ENCODE results near the gene SYT17.

Gene SYT17

DNA sequence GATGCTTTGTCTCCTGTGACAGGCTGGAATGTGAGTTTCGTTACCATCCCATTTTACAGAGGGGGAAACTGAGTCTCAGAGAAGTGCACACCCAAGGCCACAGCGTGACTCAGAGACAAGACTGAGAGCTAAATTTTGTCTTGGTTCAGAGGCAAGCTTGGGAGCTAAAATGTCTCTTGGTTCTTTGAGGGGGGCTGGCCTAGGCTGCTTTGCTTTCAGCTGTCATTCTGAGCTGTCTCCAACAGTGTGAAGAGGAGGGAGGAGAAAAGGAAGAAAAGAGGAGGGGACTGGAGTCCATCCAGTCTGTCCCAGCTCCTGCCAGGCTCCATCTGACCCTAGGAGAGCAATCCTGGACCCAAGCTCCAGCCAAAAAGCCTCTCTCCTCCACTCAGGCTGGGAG is 117.4 kb downstream of the SYT17 start, which contains the start of gene CLEC19A:
CLEC19A (plus strand) TSS at position 301 of the 400 bp plus-strand sequence. CDS start 121 bp downstream, outside the sequence.
- no peak for DNase-seq

DNA sequence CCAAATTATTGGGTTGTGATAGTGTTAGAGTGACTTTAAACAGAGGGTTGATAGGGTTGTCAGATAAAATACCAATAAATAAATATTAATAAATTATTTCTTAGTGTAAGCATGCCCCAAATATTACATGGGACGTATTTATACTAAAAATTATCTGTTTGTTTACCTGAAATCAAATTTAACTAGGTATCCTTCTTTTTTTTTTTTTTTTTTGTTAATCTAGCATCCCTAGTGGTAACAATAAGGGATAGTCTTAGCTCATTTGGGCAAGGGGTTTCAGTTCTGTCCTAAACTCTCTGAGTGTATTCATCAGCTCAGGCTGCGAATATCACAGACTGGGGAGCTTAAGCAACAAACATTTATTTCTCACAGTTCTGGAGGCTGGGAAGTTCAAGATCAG is 118.8 kb downstream of the SYT17 start:
- Histone ChIP-seq H3K9me3 (ENCODE audit: control extremely low read depth in 1 of 5, control insufficient read depth in 4 of 5, insufficient read depth in 2 of 5, low read depth in 1 of 5, low read length in 4 of 5) (no peaks in the 10 kb centered on the region), H3K4me1 (ENCODE audit: control extremely low read depth in 1 of 4, control insufficient read depth in 4 of 4, insufficient read depth in 4 of 4, low read length in 3 of 4) (no peaks in the 10 kb centered on the region), H3K36me3 (ENCODE audit: control insufficient read depth in 4 of 4, insufficient read depth in 4 of 4, low read length in 3 of 4) (no peaks in the 10 kb centered on the region), H3K27me3 (replicated peaks in 2 of 5; ENCODE audit: control insufficient read depth in 4 of 5, insufficient read depth in 5 of 5, low read length in 4 of 5) (peaks cover 0 to 2% (median 0%) of the 10 kb centered on the region in 5 experiments), H3K4me3 (ENCODE audit: control insufficient read depth in 1 of 7, extremely low read depth in 1 of 7, insufficient read depth in 4 of 7, low read depth in 2 of 7, low read length in 6 of 7) (no peak overlapping the region), H3K27ac (ENCODE audit: insufficient read depth in 1 of 2, low read depth in 1 of 2, low read length in 2 of 2, poor library complexity in 1 of 2, severe bottlenecking in 2 of 2) (no peak overlapping the region)
- no peak for DNase-seq
- 92% methylated on average over 1 of the region's 2 CpGs for WGBS (ENCODE audit: insufficient coverage)
- POLR2A ChIA-PET = no interaction called here
- CTCF ChIA-PET = no interaction called here

More for the DNA sequence above, 117.4 kb downstream of the SYT17 start, which contains the start of gene CLEC19A:
- Histone ChIP-seq H3K4me1 (ENCODE audit: control extremely low read depth in 1 of 4, control insufficient read depth in 4 of 4, insufficient read depth in 4 of 4, low read length in 3 of 4) (no peaks in the 10 kb centered on the region), H3K36me3 (ENCODE audit: control insufficient read depth in 4 of 4, insufficient read depth in 4 of 4, low read length in 3 of 4) (no peaks in the 10 kb centered on the region), H3K27me3 (replicated peaks in 2 of 5; ENCODE audit: control insufficient read depth in 4 of 5, insufficient read depth in 5 of 5, low read length in 4 of 5) (peaks cover 0 to 2% (median 0%) of the 10 kb centered on the region in 5 experiments), H3K4me3 (ENCODE audit: control insufficient read depth in 1 of 7, extremely low read depth in 1 of 7, insufficient read depth in 4 of 7, low read depth in 2 of 7, low read length in 6 of 7) (no peak within 1 kb of the TSS), H3K9me3 (ENCODE audit: control extremely low read depth in 1 of 5, control insufficient read depth in 4 of 5, insufficient read depth in 2 of 5, low read depth in 1 of 5, low read length in 4 of 5) (no peaks in the 10 kb centered on the region), H3K27ac (ENCODE audit: insufficient read depth in 1 of 2, low read depth in 1 of 2, low read length in 2 of 2, poor library complexity in 1 of 2, severe bottlenecking in 2 of 2) (no peak within 1 kb of the TSS)
- WGBS (ENCODE audit: insufficient coverage) = 88% methylated on average over 2 of the region's 2 CpGs
- POLR2A ChIA-PET = no interaction called here
- CTCF ChIA-PET = no interaction called here

- Histone ChIP-seq H3K27me3 (replicated peaks in 2 of 5; ENCODE audit: control insufficient read depth in 4 of 5, insufficient read depth in 5 of 5, low read length in 4 of 5) (peaks cover 0 to 2% (median 0%) of the 10 kb centered on the region in 5 experiments), H3K36me3 (ENCODE audit: control insufficient read depth in 4 of 4, insufficient read depth in 4 of 4, low read length in 3 of 4) (no peaks in the 10 kb centered on the region), H3K27ac (ENCODE audit: insufficient read depth in 1 of 2, low read depth in 1 of 2, low read length in 2 of 2, poor library complexity in 1 of 2, severe bottlenecking in 2 of 2) (no peak overlapping the region), H3K9me3 (ENCODE audit: control extremely low read depth in 1 of 5, control insufficient read depth in 4 of 5, insufficient read depth in 2 of 5, low read depth in 1 of 5, low read length in 4 of 5) (no peaks in the 10 kb centered on the region), H3K4me3 (ENCODE audit: control insufficient read depth in 1 of 7, extremely low read depth in 1 of 7, insufficient read depth in 4 of 7, low read depth in 2 of 7, low read length in 6 of 7) (no peak overlapping the region), H3K4me1 (ENCODE audit: control extremely low read depth in 1 of 4, control insufficient read depth in 4 of 4, insufficient read depth in 4 of 4, low read length in 3 of 4) (no peaks in the 10 kb centered on the region)
- 96% methylated on average over 3 of the region's 4 CpGs for WGBS (ENCODE audit: insufficient coverage)
- ChIA-PET POLR2A (no interaction called here), CTCF (no interaction called here)
- DNase-seq = no peak
These were observed 119.2 kb downstream of the SYT17 start for GRCh38 chr16:19287241-19287640.

DNA sequence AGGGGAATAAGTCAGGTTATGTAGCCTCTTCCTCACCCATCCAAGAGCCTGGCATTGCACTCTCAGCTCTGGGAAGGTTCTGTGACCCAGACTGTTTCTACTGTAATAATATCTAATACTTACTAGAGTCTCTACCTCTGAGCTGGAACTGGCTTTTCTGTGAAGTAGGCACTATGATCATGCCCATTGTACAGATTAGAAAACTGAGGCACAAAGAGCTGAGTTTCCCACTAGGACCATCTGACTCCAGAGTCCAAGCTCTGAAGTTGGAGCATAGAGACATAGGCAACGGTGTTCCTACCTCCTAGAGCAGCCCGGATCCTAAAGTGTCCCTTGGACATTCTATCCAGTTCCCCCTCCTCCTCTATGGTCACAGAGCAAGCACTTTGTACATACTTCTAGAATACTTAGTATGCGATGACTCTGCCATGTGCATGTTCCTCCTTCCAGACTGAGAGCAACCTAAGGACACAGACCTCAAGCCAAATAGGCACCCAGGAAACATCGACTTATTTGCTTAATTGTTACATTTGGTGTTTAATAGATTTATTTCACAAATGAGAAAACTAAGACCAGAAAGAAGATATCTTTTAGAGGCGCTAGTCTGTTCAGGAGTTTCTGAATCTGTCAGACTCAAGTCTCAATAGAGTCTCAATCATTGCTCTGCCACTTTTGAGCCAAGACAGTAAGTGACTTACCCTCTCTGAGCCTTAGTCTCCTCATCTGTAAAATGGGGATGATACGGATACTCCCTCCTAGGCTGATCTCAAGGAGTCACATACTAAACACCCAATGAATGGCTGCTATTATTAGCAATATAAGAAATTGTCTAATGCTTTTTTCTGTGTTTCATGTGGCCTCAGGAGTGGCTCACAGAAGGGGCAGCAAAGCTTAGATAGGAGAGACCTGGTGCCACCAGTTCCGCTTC is 121.1 kb downstream of the SYT17 start:
- no peak for DNase-seq
- Histone ChIP-seq H3K4me1 (ENCODE audit: control extremely low read depth in 1 of 4, control insufficient read depth in 4 of 4, insufficient read depth in 4 of 4, low read length in 3 of 4) (no peaks in the 10 kb centered on the region), H3K27me3 (replicated peaks in 2 of 5; ENCODE audit: control insufficient read depth in 4 of 5, insufficient read depth in 5 of 5, low read length in 4 of 5) (peaks cover 0 to 2% (median 2%) of the 10 kb centered on the region in 5 experiments), H3K36me3 (ENCODE audit: control insufficient read depth in 4 of 4, insufficient read depth in 4 of 4, low read length in 3 of 4) (no peaks in the 10 kb centered on the region), H3K27ac (ENCODE audit: insufficient read depth in 1 of 2, low read depth in 1 of 2, low read length in 2 of 2, poor library complexity in 1 of 2, severe bottlenecking in 2 of 2) (no peak overlapping the region), H3K4me3 (ENCODE audit: control insufficient read depth in 1 of 7, extremely low read depth in 1 of 7, insufficient read depth in 4 of 7, low read depth in 2 of 7, low read length in 6 of 7) (no peak overlapping the region), H3K9me3 (ENCODE audit: control extremely low read depth in 1 of 5, control insufficient read depth in 4 of 5, insufficient read depth in 2 of 5, low read depth in 1 of 5, low read length in 4 of 5) (no peaks in the 10 kb centered on the region)
- POLR2A ChIA-PET = no interaction called here
- WGBS (ENCODE audit: insufficient coverage) = 93% methylated on average over 5 of the region's 7 CpGs
- CTCF ChIA-PET = interaction anchor here (1.3 kb wide), 1 partner anchor 83 kb away, joined by 4 read pairs; no protein-coding TSS in a partner anchor

GRCh38 chr16:19289811-19290485 is 121.9 kb downstream of the SYT17 start:
- Histone ChIP-seq H3K4me3 (ENCODE audit: control insufficient read depth in 1 of 7, extremely low read depth in 1 of 7, insufficient read depth in 4 of 7, low read depth in 2 of 7, low read length in 6 of 7) (no peak overlapping the region), H3K36me3 (ENCODE audit: control insufficient read depth in 4 of 4, insufficient read depth in 4 of 4, low read length in 3 of 4) (no peaks in the 10 kb centered on the region), H3K27ac (ENCODE audit: insufficient read depth in 1 of 2, low read depth in 1 of 2, low read length in 2 of 2, poor library complexity in 1 of 2, severe bottlenecking in 2 of 2) (no peak overlapping the region), H3K27me3 (replicated peaks in 2 of 5; ENCODE audit: control insufficient read depth in 4 of 5, insufficient read depth in 5 of 5, low read length in 4 of 5) (peaks cover 0 to 4% (median 2%) of the 10 kb centered on the region in 5 experiments), H3K9me3 (ENCODE audit: control extremely low read depth in 1 of 5, control insufficient read depth in 4 of 5, insufficient read depth in 2 of 5, low read depth in 1 of 5, low read length in 4 of 5) (no peaks in the 10 kb centered on the region), H3K4me1 (ENCODE audit: control extremely low read depth in 1 of 4, control insufficient read depth in 4 of 4, insufficient read depth in 4 of 4, low read length in 3 of 4) (no peaks in the 10 kb centered on the region)
- POLR2A ChIA-PET = no interaction called here
- CTCF ChIA-PET = no interaction called here
- no peak for DNase-seq
- WGBS (ENCODE audit: insufficient coverage) = 69% methylated on average over 4 of the region's 7 CpGs

DNA sequence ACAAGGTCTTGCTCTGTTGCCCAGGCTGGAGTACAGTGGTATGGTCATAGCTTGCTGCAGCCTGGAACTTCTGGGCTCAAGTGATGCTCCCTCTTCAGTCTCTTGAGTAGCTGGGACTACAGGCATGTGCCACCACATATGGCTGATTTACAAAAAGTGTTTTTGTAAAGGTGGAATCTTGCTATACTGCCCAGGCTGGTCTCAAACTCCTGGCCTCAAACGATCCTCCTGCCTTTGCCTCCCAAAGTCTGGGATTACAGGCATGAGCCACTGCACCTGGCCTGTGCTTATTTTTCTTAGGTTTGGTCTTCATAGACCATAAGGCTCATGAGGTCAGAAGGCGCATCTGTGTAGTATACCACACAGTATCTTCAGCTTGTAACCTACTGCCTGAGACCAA is 122.8 kb downstream of the SYT17 start:
- Histone ChIP-seq H3K36me3 (ENCODE audit: control insufficient read depth in 4 of 4, insufficient read depth in 4 of 4, low read length in 3 of 4) (no peaks in the 10 kb centered on the region), H3K4me3 (ENCODE audit: control insufficient read depth in 1 of 7, extremely low read depth in 1 of 7, insufficient read depth in 4 of 7, low read depth in 2 of 7, low read length in 6 of 7) (no peak overlapping the region), H3K27me3 (replicated peaks in 2 of 5; ENCODE audit: control insufficient read depth in 4 of 5, insufficient read depth in 5 of 5, low read length in 4 of 5) (peaks cover 0 to 5% (median 2%) of the 10 kb centered on the region in 5 experiments), H3K4me1 (ENCODE audit: control extremely low read depth in 1 of 4, control insufficient read depth in 4 of 4, insufficient read depth in 4 of 4, low read length in 3 of 4) (no peaks in the 10 kb centered on the region), H3K9me3 (ENCODE audit: control extremely low read depth in 1 of 5, control insufficient read depth in 4 of 5, insufficient read depth in 2 of 5, low read depth in 1 of 5, low read length in 4 of 5) (no peaks in the 10 kb centered on the region), H3K27ac (ENCODE audit: insufficient read depth in 1 of 2, low read depth in 1 of 2, low read length in 2 of 2, poor library complexity in 1 of 2, severe bottlenecking in 2 of 2) (no peak overlapping the region)
- ChIA-PET CTCF (no interaction called here), POLR2A (no interaction called here)
- 78% methylated on average over 1 of the region's 2 CpGs for WGBS (ENCODE audit: insufficient coverage)
- no peak for DNase-seq

- WGBS (ENCODE audit: insufficient coverage) = 25% methylated on average over 1 of the region's 4 CpGs
- Histone ChIP-seq H3K9me3 (ENCODE audit: control extremely low read depth in 1 of 5, control insufficient read depth in 4 of 5, insufficient read depth in 2 of 5, low read depth in 1 of 5, low read length in 4 of 5) (no peaks in the 10 kb centered on the region), H3K36me3 (ENCODE audit: control insufficient read depth in 4 of 4, insufficient read depth in 4 of 4, low read length in 3 of 4) (no peaks in the 10 kb centered on the region), H3K4me3 (ENCODE audit: control insufficient read depth in 1 of 7, extremely low read depth in 1 of 7, insufficient read depth in 4 of 7, low read depth in 2 of 7, low read length in 6 of 7) (no peak overlapping the region), H3K4me1 (ENCODE audit: control extremely low read depth in 1 of 4, control insufficient read depth in 4 of 4, insufficient read depth in 4 of 4, low read length in 3 of 4) (no peaks in the 10 kb centered on the region), H3K27ac (ENCODE audit: insufficient read depth in 1 of 2, low read depth in 1 of 2, low read length in 2 of 2, poor library complexity in 1 of 2, severe bottlenecking in 2 of 2) (no peak overlapping the region), H3K27me3 (replicated peaks in 2 of 5; ENCODE audit: control insufficient read depth in 4 of 5, insufficient read depth in 5 of 5, low read length in 4 of 5) (peaks cover 0 to 5% (median 2%) of the 10 kb centered on the region in 5 experiments)
- POLR2A ChIA-PET = no interaction called here
- CTCF ChIA-PET = no interaction called here
- DNase-seq = peak; percentile 14 to 60 (median 54)
These were observed 123.4 kb downstream of the SYT17 start for GRCh38 chr16:19291475-19291874.
